Transverse colon (tissue), 3 donors: ENCODE data around the gene PIGR.

ENCODE experiments used
- EP300 ChIP-seq: sonication (generic); formaldehyde crosslinking; IDR thresholded peaks from one replicate; pipeline ENCODE4 v1.6.1; 2017; ENCODE audit warnings: antibody characterized with exemption, low read depth
- POLR2A ChIP-seq: fragments of 450-650 bp; IDR thresholded peaks from one replicate; pipeline ENCODE4 v1.6.1; 2016; ENCODE audit warnings: antibody characterized with exemption, mild to moderate bottlenecking, moderate library complexity
- TF ChIP-seq, protein P1 (sequence below), 5 experiments: fragments of 200-600 bp in 3 of 5; fragments of 450-650 bp in 2 of 5; sonication (generic) in 3 of 5; IDR thresholded peaks; 1 replicate in 2 of 5; 2 replicates in 3 of 5; pipeline ENCODE4 v1.5.1; 2016 to 2017; ENCODE audit warnings: antibody characterized with exemption in 5 of 5, inconsistent platforms in 3 of 5, mild to moderate bottlenecking in 2 of 5, moderate library complexity in 1 of 5

DNA sequence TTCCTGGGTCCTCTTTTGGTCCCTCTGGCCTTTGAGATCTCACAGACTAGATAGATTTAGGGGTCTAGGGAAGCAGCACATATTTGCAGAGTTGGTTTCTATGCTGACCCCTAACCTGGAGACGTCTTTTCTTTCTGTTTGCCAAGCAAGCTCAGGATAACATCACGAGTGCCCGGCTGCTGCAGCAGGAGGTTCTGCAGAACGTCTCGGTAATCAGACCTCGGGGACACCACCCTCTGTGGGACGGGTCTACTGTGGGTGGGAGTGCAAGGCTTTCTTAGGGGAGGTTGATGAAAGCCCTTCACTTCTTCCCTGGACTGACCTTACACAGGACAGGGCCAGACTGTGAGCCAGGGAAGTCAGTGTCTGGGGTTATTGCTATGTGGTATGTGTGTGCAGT lies 46.1 kb downstream of the PIGR start:
- TF ChIP-seq, protein P1, sequence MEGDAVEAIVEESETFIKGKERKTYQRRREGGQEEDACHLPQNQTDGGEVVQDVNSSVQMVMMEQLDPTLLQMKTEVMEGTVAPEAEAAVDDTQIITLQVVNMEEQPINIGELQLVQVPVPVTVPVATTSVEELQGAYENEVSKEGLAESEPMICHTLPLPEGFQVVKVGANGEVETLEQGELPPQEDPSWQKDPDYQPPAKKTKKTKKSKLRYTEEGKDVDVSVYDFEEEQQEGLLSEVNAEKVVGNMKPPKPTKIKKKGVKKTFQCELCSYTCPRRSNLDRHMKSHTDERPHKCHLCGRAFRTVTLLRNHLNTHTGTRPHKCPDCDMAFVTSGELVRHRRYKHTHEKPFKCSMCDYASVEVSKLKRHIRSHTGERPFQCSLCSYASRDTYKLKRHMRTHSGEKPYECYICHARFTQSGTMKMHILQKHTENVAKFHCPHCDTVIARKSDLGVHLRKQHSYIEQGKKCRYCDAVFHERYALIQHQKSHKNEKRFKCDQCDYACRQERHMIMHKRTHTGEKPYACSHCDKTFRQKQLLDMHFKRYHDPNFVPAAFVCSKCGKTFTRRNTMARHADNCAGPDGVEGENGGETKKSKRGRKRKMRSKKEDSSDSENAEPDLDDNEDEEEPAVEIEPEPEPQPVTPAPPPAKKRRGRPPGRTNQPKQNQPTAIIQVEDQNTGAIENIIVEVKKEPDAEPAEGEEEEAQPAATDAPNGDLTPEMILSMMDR (IDR thresholded peaks at IDR 0.05): no peak
- TF ChIP-seq POLR2A: no peak
- no peak for TF ChIP-seq EP300
